NAMALWA (cell line): ENCODE results near the gene QSOX2.

Source experiments
- DNase-seq: peaks from one replicate; pipeline ENCODE4 v3.0.0-alpha.2; 2015; ENCODE audit warnings: low spot score

QSOX2 gene

DNA sequence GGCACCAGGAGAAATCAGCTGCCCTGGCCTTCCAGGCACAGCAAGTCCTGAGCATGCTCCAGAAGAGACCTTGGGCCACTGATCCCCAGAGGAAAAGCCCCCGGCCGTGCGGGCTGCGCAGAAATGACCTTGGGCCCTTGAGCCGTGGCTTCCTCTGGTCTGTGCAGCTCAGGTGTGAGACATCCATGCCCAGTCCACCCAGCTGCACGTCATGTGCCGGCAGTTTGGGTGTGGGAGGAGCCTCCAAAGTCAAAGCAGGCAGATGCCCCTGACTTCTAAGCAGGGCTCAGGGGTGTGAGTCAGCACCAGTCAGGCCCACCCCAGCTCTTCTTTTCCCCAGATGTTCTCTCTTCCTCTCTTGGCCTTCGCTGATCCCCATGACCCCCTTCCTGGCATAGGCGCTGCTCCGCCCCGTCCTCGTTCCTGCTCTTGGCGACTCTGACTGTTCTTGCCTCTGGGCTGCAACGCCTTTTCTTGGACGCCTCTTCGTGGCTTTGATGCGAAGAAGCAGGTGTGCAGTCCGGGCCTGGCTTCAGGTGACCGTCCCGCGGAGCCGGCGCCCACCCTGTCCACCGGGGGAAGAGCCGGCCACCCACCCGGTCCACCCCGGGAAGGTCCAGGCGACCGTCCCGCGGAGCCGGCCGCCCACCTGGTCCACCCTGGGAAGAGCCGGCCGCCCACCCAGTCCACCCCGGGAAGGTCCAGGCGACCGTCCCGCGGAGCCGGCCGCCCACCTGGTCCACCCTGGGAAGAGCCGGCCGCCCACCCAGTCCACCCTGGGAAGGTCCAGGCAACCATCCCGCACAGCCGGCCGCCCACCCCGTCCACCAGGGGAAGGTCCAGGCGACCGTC lies 5.9 kb upstream of the QSOX2 start:
- DNase-seq: peak; percentile 64

DNA sequence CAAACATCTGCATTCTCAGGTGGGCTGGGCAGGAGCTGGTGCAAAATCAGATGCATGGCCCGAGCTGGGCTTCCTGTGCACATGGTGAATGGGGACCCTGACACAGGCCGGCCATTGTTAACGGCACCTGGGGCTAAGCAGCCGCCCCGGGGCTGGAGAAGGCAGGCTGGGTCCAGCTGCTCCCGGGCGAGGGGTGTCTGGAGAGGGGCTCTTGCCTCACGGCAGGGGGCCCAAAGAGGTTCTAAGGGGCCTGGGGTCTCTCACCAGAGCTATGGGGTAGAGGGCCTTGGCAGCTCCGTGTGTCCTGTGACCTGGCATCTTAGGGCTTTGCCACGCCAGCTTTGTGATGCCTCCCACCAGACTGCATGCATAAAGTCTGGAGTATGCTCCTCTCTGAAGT lies 5.1 kb upstream of the QSOX2 start:
- DNase-seq: no peak

DNA sequence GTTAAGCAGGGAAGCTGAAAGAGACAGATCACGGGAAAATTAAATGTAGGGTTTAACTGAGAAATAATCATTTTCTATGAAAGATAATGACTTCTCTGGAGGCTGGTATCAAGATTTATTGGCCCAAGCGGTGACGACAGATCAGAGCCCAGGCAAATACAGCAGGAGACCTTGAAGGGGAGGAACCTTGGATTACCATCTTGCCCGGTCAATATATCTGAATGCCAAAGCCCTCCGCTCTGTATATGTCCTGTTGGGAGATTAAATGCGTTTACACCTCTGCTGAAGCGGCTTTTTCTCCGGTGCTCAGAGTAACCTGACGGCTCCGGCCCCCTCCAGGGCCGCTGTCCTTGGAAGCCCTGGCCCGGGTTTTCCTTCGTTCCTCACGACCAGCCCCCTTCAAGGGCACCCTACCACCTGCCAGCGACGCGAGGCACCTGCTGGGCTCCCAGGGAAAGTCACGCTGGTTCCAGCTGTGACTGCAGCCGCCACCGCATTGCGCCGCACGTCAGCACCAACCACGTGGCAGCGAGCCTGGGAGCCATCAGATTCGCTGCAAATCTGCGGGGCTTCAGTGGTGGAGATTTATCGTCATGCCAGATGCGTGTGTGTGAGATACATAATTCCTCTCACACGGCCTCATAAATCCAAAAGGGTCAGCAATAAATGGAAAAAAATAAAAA lies 4.4 kb upstream of the QSOX2 start:
- no peak for DNase-seq

DNA sequence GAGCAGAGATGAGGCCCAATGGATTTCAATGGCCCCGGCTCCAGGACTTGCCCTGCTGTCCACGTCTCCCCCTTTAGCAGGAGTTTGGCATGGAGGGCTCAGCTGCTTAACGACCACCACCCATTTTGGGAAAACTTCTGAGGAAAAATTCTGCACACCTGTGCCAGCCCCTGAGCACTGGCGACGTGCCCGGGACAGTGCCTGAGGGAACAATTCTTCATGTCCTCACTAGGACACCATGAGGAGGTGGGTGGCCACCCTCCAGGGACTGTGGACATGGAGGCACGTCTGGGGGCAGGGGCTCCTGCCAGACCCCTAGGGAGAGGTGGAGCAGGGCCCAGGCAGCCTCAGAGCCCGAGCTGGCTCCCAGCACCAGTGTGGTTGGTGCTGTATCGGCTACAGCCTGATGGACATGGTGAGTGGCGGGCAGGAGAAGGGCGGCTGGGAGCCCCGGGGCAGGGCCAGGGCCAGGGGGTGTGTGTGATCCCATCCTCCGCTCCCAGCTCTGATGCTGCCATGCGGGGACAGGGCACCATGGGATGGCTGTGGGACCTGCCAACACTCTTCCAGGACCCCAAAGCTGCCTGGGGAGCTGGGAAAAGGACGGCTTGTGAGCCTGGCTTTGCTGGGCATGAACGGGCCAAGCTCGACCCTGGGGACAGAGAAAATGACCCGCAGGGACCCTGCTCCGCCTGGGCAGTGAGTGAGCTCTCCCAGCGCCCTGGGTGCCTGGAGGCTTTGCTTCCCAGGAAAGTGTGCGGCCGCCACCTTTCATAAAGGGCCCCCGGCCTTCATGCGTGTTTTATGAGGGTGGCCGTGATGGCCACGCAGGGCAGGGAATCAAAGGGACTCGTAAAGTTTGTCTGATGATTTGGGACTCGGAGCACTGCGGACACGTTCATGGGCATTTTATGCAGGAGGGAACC lies 3.6 kb upstream of the QSOX2 start:
- no peak for DNase-seq

DNA sequence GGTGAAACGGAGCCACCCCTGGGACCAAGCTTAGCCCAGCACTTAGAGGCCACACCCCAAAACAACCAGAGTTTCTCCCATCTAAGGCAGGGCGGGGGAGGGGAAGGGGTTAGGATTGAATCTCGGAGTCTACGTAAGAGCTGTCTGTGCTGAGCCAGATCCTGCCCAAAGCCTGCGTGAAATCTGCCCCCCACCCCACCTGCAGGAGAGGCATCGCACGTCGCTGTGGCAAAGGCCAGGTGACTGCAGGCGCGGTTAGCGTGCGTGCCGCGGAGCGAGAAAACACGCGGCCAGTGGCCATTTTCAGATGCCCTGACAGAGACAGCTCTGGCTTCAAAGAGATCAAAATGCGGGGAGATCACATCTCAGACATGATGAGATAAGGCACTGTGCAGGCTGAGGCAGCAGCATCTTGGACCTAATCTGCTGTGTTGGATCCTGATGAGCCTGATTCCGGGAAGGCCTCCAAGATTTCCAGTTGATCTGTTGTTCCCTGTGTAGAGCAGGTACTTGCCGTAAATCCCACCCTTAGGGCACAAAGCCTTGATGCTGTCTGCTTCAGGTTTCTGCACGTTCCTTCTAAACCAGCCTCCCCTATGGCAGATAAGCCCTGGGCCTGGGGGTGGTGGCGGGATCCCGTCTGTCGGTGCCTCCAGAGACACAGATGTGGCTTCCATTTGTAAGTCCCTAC lies 2.5 kb upstream of the QSOX2 start:
- no peak for DNase-seq

DNA sequence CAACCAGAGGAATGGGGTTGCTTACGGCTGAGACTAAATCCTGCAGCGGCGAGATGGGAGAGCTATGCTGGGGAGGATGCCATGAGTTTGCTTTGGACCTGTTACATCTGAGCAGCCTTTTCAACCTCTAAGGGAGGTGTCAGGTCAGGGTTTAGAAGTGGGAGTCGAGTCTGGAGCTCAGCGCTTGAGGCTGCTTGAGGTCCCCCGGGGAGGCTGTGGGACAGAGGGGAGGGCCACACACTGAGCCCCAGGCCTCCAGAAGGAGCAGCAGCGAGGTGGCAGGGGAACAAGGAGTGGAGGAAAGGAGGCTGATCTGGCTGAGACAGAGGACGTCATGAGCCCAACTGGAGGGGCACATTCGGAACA lies 1.9 kb upstream of the QSOX2 start:
- no peak for DNase-seq

DNA sequence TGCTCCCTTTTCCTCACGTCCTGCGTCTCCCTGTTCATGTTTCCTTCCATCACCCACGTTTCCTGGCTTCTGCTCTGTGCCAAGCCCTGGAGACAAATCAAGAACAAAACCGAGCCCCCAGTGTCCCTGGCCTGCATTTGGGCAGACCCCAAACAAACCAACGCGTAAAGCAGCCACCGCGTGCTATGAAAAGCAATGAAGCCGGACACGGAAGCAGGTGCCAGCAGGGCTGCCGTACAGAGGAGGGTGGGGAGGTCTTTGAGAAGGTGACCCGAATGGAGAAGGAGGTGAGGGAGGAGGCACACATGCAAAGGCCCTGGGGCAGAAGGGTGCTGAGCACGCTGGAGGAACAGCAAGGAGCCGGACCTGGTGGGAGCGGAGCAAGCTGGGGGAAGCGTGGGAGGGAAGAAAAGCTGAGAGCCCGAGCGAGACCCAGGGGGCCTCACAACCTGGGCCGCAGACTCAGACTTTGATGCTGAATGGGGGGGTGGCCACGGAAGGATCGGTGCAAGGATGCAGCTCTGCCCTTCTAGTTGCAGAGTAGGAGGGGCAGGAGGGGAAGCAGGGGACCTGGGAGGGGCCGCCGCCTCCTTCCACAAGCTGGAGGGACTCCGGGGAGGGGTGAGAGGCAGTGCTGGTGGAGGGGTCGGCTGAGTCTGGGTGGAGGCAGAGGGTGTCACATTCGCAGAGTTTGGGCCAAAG lies 1.4 kb upstream of the QSOX2 start:
- DNase-seq: no peak

DNA sequence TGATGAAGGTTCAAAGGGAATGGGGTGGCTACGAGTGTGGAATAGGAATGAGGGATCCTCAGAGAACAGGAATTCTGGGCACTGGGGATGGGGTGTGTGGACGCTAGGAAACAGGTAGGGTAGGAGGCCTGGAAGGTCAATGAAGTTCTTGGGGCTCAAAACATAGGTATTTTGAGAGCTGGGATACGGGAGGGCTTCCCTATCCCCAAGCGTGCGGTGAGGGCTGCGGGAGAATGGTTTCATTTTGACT lies 718 bp downstream of the QSOX2 start:
- no peak for DNase-seq

DNA sequence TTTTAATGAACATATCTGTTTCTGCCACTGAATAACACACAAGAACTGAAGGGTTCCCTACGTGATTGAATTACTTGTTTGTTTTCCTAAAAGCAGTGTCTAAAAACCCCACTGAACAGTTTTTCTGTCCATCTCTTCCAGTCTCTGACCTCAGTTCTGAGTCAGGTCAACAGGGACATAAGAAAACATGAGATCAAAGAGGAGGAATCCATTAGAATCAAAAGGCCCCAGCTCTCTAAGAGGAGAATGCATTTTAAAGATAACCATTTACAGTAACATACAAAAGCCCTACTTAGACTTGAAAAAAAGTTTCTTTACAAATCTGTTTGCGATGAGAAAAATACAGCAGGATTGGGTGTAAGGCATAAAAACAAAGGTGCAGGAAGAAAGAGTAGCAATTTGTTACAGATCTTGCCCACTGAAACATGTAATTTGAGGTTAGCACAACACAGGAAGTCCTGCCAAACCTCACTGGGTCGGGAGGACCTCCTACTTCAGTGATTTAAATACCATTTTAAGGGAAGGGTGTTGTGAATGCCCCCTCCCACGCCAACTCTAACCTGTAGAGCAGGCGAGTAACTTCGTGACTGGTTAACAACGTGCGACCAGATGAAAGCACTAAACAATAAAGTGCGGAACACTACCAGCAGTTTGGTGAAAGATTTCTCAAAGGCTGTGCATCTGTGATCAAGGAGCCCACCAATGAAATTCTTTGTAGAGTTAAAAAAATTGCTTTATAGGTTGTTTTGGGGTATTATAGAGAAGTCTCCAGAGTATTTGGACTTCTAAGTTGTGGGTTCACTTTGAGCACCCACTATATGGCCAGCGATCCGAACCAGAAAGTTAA lies 1.3 kb downstream of the QSOX2 start:
- DNase-seq: peak; percentile 93

DNA sequence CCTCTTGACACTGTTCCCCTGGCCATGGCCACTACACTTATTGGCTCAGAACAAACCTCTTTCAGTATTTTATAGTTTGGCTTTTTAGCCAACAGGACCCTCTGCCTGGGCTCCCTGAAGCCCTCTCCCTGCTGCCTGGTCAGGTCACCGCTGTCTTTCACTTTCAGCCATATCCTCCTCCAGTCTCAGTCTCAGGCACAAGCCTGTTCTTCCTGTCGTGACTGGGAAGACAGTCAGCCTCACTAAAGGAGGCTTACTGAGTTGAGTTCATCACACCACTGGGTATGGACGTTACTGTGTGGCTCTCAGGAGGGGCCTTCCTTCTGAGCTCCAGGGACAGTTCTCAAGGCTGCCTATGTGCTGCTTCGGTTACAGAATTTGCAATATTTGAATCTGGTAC lies 2.0 kb downstream of the QSOX2 start:
- peak; percentile 56 for DNase-seq

DNA sequence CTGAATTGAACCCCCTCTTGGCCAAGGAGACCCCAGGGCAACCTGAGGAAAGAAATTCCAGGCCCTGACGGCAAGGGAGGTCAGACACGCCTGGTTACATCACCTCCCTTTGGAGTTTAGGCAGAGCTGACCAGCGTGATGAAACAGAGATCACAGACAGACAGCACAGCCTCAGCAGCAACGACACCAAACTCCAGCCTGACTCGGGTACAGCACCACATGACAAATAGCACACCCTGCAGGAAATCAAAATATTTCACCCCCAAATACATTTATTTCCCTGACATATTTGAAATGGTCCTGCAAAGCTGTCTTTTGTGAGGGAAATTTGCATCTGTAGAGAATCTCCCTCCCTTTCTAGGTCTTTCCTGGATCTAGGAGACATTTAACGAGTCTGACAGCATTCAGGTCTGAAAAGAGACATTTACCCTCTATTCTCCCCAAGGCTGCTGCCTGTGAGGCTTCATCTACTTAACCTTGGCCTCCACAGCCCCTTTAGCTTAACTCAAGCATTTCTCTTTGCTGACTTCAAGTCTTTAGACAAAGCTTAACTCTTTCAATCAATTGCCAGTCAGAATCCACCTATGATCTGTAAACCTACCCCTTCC lies 2.6 kb downstream of the QSOX2 start:
- peak; percentile 84 for DNase-seq

DNA sequence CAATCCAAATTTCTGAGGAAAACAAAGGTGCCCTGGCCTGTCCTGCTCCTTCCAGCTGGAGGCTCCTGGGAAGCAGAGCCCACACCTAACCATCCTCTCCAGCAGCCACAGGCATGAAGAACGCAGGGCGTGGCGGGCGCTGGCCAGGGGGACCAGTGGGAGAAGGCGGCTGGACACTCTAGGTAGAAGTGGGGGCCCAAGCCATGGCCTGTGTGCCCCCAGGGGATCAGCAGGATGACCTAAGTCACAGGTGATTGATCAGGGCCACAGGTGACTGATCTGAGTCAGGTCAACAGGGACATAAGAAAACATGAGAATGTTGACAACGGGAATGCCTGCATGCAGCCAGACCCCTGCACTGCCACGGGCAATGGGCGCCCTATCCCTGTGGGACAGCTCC lies 3.4 kb downstream of the QSOX2 start:
- no peak for DNase-seq

DNA sequence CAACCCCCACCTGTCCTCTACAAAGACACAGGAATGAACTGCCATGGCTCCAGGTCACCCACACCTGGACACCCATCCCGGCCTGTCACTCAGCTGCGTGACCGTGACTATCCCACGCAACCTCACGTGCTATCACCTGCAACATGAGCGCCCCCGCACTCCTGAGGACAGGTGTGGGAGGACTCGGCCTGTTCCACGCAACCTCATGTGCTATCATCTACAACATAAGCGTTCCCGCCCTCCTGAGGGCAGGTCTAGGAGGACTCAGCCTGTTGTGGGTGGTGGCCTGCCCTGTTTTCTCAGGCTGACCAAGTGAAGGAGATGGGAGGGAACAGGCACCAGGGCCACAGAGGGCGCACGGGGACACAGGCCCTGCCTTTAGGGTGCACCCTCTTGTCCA lies 4.1 kb downstream of the QSOX2 start:
- DNase-seq: no peak

DNA sequence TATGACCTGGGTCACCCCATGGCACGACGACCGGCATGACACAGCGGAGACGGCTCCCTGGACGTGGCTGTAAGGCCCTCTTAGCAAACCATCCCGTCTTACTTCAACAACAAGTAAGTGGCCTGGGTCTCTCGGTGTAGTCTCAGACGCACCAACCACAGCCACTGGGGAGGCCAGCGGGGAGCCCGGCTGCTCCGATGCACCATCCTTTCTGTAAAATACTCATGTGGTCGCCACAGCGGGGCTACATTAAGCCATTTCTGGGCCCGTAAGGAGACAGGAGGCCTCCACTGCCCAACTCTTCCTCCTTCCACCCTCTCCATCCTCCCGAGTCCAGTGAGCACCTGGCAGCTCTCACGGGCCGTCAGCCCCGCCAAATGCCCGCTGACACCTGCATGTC lies 4.7 kb downstream of the QSOX2 start:
- DNase-seq: no peak

DNA sequence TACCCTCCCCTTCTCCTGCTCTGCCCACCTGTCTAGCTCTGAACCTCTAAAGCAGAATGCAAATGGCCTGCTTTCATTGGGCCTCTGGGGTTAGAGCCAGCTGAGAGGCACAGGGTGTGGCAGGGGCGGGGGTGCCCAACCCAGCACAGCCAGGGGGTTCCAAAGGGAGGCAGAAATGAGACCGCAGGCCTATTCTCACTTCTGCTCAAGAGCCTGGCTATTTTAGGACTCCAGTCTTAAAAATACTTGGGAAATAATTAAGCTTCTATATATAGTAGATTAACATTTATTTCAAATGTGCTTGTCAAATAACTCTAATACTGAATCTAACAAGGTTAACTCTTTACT lies 5.7 kb downstream of the QSOX2 start:
- peak; percentile 83 for DNase-seq

DNA sequence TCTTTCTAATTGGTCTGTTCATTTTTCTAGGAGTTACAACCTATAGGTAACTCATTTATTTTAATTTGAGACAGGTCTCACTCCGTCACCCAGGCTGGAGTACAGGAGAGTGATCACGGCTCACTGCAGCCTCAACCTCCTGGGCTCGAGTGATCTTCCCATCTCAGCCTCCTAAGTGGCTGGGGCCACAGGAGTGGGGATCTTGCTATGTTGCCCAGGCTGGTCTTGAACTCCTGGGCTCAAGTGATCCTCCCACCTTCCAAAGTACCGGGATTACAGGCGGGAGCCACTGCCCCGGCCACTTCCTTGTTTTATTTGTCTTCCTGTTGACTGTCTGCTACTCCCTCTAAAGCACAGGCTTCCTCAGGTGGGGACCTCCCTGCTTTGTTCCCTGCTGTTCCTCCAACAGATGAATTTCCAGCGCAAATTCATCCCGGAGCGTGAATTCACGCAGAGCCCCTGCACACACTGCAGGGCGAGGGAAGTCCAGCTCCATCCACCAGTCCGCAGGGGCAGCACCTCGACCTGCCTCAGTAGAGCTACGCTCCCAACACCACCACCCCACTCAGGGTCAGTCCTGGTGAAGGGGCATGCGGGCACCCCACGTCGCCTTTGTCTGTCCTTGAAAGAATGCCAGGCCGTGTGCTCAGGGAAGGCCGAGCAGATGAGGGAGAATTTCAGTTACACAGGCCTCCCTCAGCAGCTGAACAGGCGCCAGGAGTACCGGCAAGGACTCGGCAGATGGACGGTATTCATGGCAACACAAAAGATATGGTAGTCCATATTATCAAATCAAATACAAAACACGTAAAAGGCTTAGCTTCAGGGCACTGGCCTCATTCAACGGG lies 6.3 kb downstream of the QSOX2 start:
- no peak for DNase-seq

DNA sequence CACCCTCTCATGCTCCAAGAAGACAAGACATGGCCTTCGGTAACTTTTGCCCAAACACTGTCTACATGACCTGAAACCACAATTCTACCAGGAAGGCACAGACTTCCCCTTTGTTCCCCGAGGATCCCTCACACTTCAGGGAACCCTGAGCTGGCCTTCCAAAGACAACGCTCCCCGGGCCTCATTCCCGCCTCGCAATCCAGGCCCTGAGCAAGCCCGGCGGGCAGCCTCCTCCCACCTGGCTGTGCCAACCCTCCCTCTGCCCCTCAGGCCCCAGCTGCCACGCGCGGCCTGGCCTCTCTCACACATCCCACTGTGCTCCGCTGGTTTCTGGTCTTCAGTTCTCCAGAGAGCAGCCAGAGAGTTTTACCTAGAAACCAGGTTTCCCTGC lies 7.3 kb downstream of the QSOX2 start:
- no peak for DNase-seq

DNA sequence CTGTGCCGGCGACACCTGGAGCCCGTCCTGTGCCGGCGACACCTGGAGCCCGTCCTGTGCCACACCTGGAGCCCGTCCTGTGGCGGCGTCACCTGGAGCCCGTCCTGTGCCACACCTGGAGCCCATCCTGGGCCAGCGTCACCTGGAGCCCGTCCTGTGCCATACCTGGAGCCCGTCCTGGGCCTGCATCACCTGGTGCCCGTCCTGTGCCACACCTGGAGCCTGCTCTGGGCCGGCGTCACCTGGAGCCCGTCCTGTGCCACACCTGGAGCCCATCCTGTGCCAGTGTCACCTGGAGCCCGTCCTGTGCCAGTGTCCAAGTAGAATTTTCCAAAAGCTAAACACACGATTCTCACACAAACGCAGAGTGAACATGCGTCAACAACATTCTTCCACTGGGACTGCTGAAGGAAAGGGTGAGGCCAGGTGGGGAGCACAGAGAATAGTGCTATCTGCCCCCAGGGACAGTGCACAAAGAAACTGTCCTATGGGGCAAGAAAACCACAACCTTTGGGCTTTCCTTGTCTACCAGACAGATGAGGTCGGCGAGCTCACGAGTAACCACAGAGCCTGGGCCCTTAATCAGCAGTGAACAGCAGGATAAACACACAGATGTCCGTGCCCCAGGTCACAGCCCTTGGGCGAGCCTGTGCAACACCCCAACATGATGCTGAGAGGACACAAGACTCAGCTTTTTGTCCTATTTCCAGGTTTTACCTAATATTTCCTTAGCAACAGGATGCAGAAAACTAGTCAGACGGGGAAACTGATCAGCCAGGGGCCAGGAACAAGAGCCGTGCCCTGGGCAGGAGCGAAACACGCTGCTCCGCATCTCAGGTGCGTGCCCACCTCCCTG lies 7.9 kb downstream of the QSOX2 start:
- peak; percentile 50 for DNase-seq
